Spleen (tissue), 11 donors: Measurements from ENCODE around the gene PRSS56. TPM values are rescaled to one million over a fixed set of nuclear protein-coding genes. Genes with fewer than 3 reads are reported as not detected.
A peak's percentile ranks its signal among the peaks of the same experiment; 100 is the strongest.

ENCODE experiments used
- DNase-seq: peaks from one replicate; pipeline ENCODE4 v3.0.0-alpha.2; 2020
- H3K27ac ChIP-seq, 8 donors: fragments of 200-600 bp; sonication (generic) in 7 of 8; 1 replicate in 4 of 8; 2 replicates in 4 of 8; pipeline versions ENCODE4 v1.5.0 to v1.8.0; 2016 to 2021; ENCODE audit warnings: inconsistent platforms in 4 of 8, mild to moderate bottlenecking in 4 of 8, moderate library complexity in 1 of 8
- H3K27me3 ChIP-seq, 7 donors: fragments of 200-600 bp; sonication (generic) in 6 of 7; replicated peaks in 1 of 7; 1 replicate in 4 of 7; 2 replicates in 3 of 7; pipeline versions ENCODE4 v1.5.0 to v1.8.0; 2016 to 2021; ENCODE audit warnings: inconsistent platforms in 3 of 7, mild to moderate bottlenecking in 1 of 7
- H3K36me3 ChIP-seq, 6 donors: fragments of 200-600 bp; sonication (generic) in 5 of 6; 1 replicate in 4 of 6; 2 replicates in 2 of 6; pipeline versions ENCODE4 v1.5.0 to v1.8.0; 2016 to 2021; ENCODE audit warnings: inconsistent platforms in 2 of 6
- H3K4me1 ChIP-seq, 6 donors: fragments of 200-600 bp; sonication (generic) in 5 of 6; 1 replicate in 3 of 6; 2 replicates in 3 of 6; pipeline versions ENCODE4 v1.5.0 to v1.8.0; 2016 to 2021; ENCODE audit warnings: inconsistent platforms in 3 of 6
- H3K4me3 ChIP-seq, 8 donors: fragments of 200-600 bp; sonication (generic) in 7 of 8; 1 replicate in 4 of 8; 2 replicates in 4 of 8; pipeline versions ENCODE4 v1.5.0 to v1.8.0; 2016 to 2021; ENCODE audit warnings: inconsistent platforms in 4 of 8, mild to moderate bottlenecking in 4 of 8, moderate library complexity in 2 of 8
- H3K9me3 ChIP-seq, 8 donors: fragments of 200-600 bp; sonication (generic) in 7 of 8; 1 replicate in 4 of 8; 2 replicates in 4 of 8; pipeline versions ENCODE4 v1.5.0 to v1.8.0; 2016 to 2021; ENCODE audit warnings: inconsistent platforms in 4 of 8
- POLR2A ChIP-seq, 3 donors: fragments of 450-650 bp; IDR thresholded peaks; one replicate each; pipeline ENCODE4 v1.5.1; 2017; ENCODE audit warnings: antibody characterized with exemption in 3 of 3, mild to moderate bottlenecking in 1 of 3
- POLR2AphosphoS5 ChIP-seq, 3 donors: sonication (generic); formaldehyde crosslinking; IDR thresholded peaks; one replicate each; pipeline ENCODE4 v1.5.1; 2017; ENCODE audit warnings: antibody characterized with exemption in 3 of 3
- WGBS, 5 donors: extraction: QIAGEN DNeasy Blood & Tissue Kit in 3 of 5; methylation state at CpG; one replicate each; pipeline versions ENCODE4 v1.1.5 to v1.1.7; 2013 to 2018; 5-methylcytosine and 5-hydroxymethylcytosine counted together
- intact Hi-C: fragments of 100-400 bp; cut with DNase I; formaldehyde crosslinking; loops from one replicate; pipeline ENCODE4 v1.15.0; 2023; ENCODE audit warnings: low total_unique reads
- polyA plus RNA-seq, 3 donors: library from polyadenylated mRNA; stranded (reverse); fragments of 200-250 nt; gene quantifications; one replicate each; pipeline ENCODE4 v1.2.1, GENCODE V29; 2013
- total RNA-seq, 7 donors: library from RNA; depleted of rRNA in 3 of 7; stranded (reverse); fragments of >200 nt in 3 of 7; fragmentation: NEBNext Ultra II Directional in 4 of 7; extraction: Animal tissue kit (Norgen Biotek cat#: 25700) in 4 of 7; gene quantifications; one replicate each; pipeline versions ENCODE4 v1.1.0 to v1.2.1, GENCODE V29; 2016 to 2021
- TF ChIP-seq, protein P1 (sequence below), 11 experiments: fragments of 200-600 bp in 7 of 11; fragments of 450-650 bp in 4 of 11; sonication (generic) in 4 of 11; IDR thresholded peaks in 8 of 11; conservative IDR thresholded peaks in 3 of 11; 1 replicate in 7 of 11; 2 replicates in 4 of 11; pipeline versions ENCODE4 v1.4.0 to v1.8.0; 2016 to 2021; ENCODE audit warnings: antibody characterized with exemption in 11 of 11, inconsistent platforms in 4 of 11, mild to moderate bottlenecking in 1 of 11
- donor health status: healthy with polysubstance abuse.
- donor health status: DM: no; HTN: no; CAD: no; lungs with moderate emphysema.
- donor health status: DM: no; HTN: no; CAD: no.
- donor health status: Bipolar disorder and iron deficiency.
- donor health status: healthy.
- donor health status: DM: no; HTN: no; CAD: no.
- donor health status: DM: yes; HTN: yes; CAD: no.

The PRSS56 gene
- total and polyA plus RNA-seq, 10 donors, result 0.04 to 0.13 TPM; not detected in 8

DNA sequence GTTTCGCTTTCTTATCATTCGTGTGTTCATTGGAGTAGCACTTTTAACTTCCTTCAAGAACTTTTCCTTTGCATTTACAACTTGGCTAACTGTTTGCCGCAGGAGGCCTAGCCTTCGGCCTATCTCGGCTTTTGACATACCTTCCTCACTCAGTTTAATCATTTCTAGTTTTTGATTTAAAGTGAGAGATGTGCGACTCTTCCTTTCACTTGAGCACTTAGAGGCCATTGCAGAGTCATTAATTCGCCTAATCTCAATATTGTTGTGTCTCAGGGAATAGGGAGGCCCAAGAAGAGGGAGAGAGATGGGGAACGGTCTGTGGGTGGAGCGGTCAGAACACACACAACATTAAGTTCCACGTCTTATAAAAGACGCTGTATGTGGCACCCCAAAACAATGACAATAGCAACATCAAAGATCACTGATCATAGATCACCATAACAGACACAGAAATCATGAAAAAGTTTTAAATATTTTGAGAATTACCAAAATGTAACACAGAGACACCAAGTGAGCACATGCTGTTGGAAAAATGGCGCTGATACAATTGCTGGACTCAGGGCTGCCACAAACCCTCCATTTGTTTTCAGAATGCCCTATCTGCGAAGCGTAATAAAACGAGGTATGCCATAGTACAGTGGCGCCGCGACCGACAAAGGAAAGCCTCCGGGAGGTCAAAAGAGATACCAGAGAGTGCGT, 29.6 kb downstream of the PRSS56 start:
- H3K27ac ChIP-seq, result peak overlapping the region; percentile 93 to 100 (median 99)
- TF ChIP-seq, protein P1, sequence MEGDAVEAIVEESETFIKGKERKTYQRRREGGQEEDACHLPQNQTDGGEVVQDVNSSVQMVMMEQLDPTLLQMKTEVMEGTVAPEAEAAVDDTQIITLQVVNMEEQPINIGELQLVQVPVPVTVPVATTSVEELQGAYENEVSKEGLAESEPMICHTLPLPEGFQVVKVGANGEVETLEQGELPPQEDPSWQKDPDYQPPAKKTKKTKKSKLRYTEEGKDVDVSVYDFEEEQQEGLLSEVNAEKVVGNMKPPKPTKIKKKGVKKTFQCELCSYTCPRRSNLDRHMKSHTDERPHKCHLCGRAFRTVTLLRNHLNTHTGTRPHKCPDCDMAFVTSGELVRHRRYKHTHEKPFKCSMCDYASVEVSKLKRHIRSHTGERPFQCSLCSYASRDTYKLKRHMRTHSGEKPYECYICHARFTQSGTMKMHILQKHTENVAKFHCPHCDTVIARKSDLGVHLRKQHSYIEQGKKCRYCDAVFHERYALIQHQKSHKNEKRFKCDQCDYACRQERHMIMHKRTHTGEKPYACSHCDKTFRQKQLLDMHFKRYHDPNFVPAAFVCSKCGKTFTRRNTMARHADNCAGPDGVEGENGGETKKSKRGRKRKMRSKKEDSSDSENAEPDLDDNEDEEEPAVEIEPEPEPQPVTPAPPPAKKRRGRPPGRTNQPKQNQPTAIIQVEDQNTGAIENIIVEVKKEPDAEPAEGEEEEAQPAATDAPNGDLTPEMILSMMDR (IDR thresholded peaks at IDR 0.05 in 8 of 11, conservative IDR thresholded peaks at IDR 0.05 in 3 of 11), result no peak
- TF ChIP-seq POLR2AphosphoS5 (IDR thresholded peaks at IDR 0.05) (no peak), POLR2A (IDR thresholded peaks at IDR 0.05) (no peak)
- no peaks in the 10 kb centered on the region for H3K27me3 ChIP-seq
- intact Hi-C loops, result no loop called here
- WGBS, 5 donors, result 32 to 38% (median 37%) methylated on average over 21 of the region's 21 CpGs
- peaks cover 0 to 43% (median 6%) of the 10 kb centered on the region in 6 donors for H3K36me3 ChIP-seq
- peaks cover 0 to 4% (median 0%) of the 10 kb centered on the region in 8 donors for H3K9me3 ChIP-seq
- H3K4me1 ChIP-seq, result peaks cover 21 to 86% (median 71%) of the 10 kb centered on the region in 6 donors
- DNase-seq, result no peak
- peak overlapping the region; percentile 62 to 90 (median 82) for H3K4me3 ChIP-seq

DNA sequence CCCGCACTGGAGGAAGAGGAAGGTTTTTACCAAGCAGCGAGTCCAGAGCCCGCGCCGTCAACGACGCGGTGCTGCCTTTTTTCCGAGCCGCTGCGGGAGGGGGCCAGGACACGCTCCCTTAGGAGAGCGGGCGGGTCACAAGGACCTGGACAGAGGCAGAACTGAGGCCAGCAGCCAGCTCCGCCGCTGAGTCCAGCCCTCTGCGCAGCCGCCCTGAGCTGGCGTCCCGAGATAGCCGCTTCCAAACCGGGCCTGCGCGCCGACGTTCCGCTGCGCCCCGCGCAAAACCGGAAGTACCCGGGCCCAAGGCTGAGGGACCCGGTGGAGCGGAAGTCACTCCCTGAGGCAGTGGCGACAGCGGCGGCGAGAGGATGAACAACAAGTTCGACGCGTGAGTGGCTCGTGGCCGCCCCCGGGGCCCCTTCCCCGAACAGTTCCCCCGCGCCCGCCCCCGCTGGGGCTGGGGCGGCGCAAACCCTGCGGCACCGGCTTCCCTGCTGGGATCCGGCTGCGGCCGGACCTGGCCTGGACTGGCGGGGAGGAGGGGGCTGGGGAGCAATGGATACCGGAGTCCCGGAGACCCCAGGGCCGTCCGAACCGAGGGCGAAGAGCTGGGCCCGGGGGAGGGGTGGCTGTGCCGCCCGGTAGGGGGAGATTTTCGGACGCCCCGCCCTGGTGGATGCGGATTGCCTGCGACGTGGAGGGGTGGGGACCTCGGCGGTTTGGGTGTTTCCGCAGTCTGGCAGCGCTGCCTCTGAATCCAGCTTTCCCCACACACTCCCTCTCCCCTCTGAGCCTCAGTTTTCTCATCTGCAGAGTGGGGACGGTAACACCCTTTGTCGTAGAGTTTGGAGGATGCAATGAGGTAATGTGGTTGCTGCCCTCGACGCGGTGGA, 30.4 kb downstream of the PRSS56 start, which contains the start of the genes EIF4E2 and TIGD1:
TSS of gene EIF4E2 (plus strand) at position 336 of the 896 bp plus-strand sequence. CDS start at position 372, 36 bp downstream.
TSS of gene TIGD1 (minus strand) at position 204 of the 896 bp plus-strand sequence. CDS start 675 bp downstream, outside the sequence.
- TF ChIP-seq POLR2A (IDR thresholded peaks at IDR 0.05) (peak; percentile 5 to 87 (median 7)), POLR2AphosphoS5 (IDR thresholded peaks at IDR 0.05) (peak; percentile 95 to 98 (median 95))
- TF ChIP-seq, protein P1 (IDR thresholded peaks at IDR 0.05 in 8 of 11, conservative IDR thresholded peaks at IDR 0.05 in 3 of 11), result peak; percentile 40 to 77 (median 56)
- H3K27me3 ChIP-seq, result no peaks in the 10 kb centered on the region
- H3K4me3 ChIP-seq, result peak within 1 kb of the TSS; percentile 62 to 90 (median 82)
- peaks cover 22 to 90% (median 76%) of the 10 kb centered on the region in 6 donors for H3K4me1 ChIP-seq
- WGBS, 5 donors, result 0 to 1% (median 0%) methylated on average over 52 to 81 of the region's 81 CpGs
- intact Hi-C loops, result no loop called here
- peaks cover 0 to 43% (median 6%) of the 10 kb centered on the region in 6 donors for H3K36me3 ChIP-seq
- DNase-seq, result peak; percentile 99
- H3K9me3 ChIP-seq, result peaks cover 0 to 4% (median 0%) of the 10 kb centered on the region in 8 donors
- peak within 1 kb of the TSS; percentile 93 to 100 (median 99) for H3K27ac ChIP-seq

GRCh38 chr2:232551250-232551638, 31.1 kb downstream of the PRSS56 start:
- 3 to 12% (median 5%) methylated on average over 7 of the region's 7 CpGs for WGBS, 5 donors
- no peaks in the 10 kb centered on the region for H3K27me3 ChIP-seq
- peaks cover 22 to 85% (median 74%) of the 10 kb centered on the region in 6 donors for H3K4me1 ChIP-seq
- intact Hi-C loops, result no loop called here
- peaks cover 0 to 4% (median 0%) of the 10 kb centered on the region in 8 donors for H3K9me3 ChIP-seq
- no peak for DNase-seq
- TF ChIP-seq POLR2AphosphoS5 (IDR thresholded peaks at IDR 0.05), result no peak
- TF ChIP-seq POLR2A (IDR thresholded peaks at IDR 0.05), result no peak
- TF ChIP-seq, protein P1 (IDR thresholded peaks at IDR 0.05 in 8 of 11, conservative IDR thresholded peaks at IDR 0.05 in 3 of 11), result no peak
- H3K27ac ChIP-seq, result peak overlapping the region; percentile 93 to 100 (median 99)
- H3K4me3 ChIP-seq, result peak overlapping the region; percentile 62 to 90 (median 82)
- peaks cover under 1 to 46% (median 12%) of the 10 kb centered on the region in 6 donors for H3K36me3 ChIP-seq
